EL (cell line): ENCODE results near the gene BANF2.
"Not testable (repeated sequence)": the region's sequence is repeated elsewhere in the genome, so short reads cannot be mapped to it uniquely, and the experiment has no call there.

Source experiments
- DNase-seq: peaks from one replicate; pipeline ENCODE4 v3.0.0-alpha.2; 2016

BANF2 gene

DNA sequence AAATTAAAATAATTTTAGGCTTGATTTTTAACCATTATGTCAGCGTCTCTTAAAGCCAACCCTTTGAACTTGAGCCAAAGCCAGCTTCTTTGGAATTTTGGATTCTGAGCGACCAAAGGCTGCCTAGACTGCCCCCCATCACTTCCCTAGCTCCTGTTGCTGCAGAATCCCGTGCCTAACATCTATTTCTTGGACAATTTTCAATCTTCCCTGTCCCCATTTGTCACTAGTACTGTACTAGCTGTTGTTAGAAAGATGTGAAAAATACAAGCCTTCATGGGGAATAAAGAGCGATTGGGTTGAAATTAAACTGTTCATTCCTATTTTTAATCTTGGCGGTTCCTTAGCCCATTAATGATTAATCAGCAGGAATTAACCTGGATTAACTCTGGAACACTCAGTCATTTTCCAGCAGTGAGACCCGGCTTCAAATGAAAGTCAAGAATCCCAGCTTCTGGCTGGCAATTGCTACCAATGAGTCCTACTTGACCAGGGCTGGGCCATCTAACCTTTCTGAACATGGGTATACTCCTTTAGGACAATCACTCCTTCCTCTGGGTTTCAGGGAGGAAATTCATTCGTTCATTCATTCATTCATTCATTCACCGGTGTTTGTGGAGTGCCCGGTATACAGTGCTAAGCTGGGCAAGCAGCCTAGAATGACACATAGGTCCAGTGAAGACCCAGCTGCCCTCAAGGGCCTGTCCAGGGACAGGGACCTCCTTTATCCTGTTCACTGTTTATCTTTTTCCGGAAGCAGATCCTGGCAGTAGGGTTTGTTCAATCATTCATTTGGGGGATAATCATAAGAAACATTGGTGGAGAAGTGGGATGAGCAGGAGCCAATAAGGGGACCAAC is 16.3 kb upstream of the BANF2 start:
- no peak for DNase-seq

GRCh38 chr20:17684077-17684888 is 15.5 kb upstream of the BANF2 start:
- no peak for DNase-seq

- DNase-seq, result no peak
Observed at GRCh38 chr20:17685168-17685567, 14.6 kb upstream of the BANF2 start.

DNA sequence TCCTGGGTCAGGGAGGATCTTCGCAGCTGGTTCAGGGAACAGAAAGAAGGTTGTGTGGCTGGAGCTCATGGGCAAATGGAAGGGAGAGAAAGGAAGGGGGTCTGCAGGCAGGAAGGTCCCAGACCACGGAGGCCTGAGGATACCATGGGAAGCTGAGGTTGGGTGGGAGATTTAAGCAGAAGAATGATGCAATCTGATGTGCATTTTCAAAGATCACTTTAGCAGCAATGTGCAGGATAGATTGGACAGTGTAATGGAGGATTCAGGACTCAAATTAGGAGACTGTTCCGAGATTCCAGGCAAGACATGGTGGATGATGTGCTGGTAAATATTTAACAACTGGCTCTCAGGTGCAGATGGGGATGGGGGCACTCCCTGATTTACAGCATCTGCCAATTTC is 12.0 kb upstream of the BANF2 start:
- no peak for DNase-seq

DNA sequence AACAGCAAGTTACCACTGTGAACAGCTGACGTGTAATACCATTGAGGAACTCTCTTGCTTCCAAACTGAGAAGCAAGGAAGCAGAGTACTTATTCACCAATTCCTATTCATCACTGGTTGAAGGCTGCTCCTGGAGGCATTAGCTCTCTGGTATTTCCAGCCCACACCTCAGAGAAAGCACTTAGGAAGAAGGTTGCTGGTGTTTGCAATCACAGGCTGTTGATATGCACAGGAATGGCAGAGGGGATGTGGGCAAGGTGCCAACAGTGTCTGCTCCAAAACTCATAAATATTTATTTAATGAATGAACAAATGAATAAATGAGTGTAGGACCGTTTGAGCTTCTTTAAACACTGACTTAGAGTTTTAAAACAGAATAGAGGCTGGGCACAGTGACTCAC is 10.8 kb upstream of the BANF2 start:
- no peak for DNase-seq

DNA sequence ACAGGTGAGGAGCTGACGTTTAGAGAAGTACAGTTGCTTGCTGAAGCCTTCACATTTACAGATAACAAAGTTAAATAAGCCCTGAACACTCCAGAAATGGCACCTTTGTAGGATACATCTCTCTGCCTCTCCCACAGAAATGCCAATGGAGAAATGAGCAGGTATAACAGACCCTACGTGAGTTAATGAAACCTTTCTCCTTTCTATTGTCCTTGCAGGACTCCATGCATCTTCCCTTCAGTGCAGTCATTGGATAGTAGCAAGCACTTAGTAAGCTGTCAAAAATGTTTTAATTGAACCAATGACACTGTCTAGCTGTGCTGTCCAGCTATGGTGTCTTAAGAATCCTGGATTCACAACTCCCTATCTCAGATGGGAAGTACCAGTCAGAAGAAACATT is 9.6 kb upstream of the BANF2 start:
- no peak for DNase-seq

DNA sequence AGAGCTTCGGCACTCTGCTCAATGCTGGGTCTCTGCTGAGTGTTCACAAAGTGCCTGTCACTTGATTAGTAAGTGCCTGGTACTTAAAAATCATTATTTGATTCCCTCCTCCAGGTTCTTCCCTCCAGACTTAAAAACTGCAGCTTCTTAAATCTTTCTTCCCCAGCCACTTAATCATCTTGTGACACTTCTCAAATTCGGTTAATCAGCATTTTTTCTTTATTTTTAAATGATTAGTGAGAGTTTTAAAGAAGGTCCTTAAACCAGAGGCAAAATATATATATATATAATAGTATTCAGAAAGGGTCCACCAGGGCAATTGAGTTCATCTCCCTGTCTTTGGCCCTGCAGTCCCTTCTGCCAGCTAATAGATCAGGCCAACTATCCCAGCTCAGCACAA is 8.0 kb upstream of the BANF2 start:
- no peak for DNase-seq

GRCh38 chr20:17693444-17694001 is 6.2 kb upstream of the BANF2 start:
- DNase-seq, result no peak

DNA sequence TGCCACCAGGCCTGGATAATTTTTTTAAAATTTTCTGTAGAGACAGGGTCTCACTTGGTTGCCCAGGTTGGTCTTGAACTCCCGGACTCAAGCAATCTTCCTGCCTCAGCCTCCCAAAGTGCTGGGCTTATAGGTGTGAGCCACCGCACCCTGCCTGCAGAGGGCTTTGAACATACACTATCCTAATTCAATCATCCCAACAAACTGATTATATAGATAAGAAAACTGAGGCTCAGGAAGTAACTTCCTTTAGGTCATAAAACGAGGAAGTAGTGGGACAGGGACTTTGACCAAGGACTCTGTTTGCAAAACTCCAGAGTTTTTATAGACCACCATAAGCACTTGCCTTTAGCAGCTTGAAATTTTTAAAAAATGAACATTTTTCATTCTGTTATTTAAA is 5.0 kb upstream of the BANF2 start:
- no peak for DNase-seq

- no peak for DNase-seq
Observed at GRCh38 chr20:17696287-17696686, 3.5 kb upstream of the BANF2 start.

DNA sequence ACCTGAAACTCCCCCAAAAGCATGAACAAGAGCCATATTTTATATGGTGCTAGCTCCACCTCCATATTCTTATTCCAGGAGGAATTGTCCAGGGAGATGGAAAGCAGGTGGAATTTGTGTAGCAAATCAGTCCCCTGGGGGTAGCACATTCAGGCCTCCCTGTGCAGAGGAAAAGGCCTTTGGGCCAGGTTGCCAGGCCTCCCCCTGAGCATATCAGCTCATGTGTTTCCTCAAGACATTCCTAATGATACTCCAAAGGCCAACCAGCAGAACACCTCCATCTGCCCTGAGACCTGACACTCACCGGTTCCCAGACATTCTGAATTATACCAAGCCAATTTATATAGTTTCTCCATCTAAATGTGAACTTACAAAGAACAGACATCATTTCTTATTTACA is 2.6 kb upstream of the BANF2 start:
- no peak for DNase-seq

DNA sequence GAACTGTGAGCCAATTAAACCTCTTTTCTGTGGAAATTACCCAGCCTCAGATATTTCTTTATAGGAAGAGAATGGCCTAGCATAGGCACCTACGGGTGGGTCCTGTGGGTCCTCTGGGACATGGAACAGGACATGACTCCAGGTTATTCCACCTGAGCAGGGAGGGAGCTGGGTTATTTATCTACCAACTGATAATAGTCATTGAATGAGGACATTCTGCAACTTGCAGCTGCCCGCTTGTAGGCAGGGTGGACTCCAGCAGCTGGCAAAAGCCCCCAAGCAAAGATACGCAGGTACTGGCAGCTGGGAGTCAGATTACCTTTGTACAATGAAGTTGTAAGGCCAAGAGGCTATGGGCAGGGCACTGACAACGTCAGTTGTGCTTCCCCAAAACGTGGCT is 1.4 kb upstream of the BANF2 start:
- DNase-seq, result no peak

DNA sequence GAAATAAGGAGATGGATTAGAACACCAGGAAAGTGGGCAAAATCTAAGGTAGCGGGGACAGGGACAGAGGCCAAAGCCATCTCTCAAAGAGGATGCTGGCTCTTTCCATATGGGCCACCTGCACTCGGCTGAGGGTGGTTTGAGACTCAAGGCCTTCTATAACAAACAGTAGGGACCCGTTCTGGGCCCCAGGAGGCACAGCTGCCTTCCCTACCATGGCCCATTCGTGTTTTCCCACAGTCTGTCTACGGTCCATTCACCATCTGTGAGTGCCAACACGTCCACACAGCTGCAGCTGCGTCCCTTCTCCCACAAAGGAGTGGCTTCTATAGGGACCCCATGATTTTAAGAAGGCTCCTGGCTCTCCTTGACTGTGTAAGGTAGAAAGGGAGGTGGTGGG is 871 bp downstream of the BANF2 start:
- no peak for DNase-seq

GRCh38 chr20:17701826-17702225 is 2.1 kb downstream of the BANF2 start:
- DNase-seq, result no peak

- DNase-seq, result no peak
Observed at GRCh38 chr20:17704589-17705317, 5.0 kb downstream of the BANF2 start.

DNA sequence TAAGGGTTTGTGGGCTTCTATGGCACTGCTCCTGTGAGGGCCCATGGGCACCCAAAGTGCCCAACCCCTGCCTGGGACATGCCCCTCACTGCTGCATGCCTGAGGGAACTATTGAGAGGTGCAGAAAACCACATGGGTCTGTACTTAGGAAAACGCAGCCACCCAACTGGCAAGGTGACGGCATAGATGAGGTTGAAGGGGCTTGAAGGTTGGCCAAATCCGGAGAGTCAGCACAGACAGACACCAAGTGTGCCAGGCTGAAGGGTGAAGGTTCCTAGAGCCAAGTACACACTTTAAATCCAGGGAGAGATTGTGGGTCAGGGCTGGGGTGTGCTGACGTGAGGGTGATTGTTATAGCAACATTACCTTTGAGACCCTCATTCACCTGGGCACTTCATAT is 6.2 kb downstream of the BANF2 start:
- DNase-seq, result no peak

DNA sequence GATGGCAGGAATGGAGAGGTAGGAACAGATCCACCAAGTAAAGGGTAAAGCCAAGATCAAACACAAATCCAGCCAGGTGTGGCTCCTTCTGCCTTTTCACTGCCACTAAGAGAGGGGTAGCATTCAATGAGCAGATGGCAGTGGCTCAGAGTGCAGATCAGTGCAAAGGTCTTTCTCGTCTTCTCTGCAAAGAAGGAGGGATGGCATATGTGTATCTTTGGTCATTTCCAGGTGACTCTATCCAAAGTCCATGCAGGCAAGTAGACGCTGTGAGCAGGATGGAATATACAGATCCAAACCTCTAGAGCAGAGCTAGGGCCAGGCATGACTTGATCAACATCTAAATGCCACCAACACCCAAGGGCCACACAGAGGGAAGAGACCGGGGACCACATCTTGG is 6.9 kb downstream of the BANF2 start:
- no peak for DNase-seq

- not testable (repeated sequence) for DNase-seq
Observed at GRCh38 chr20:17707951-17708350, 8.2 kb downstream of the BANF2 start.

GRCh38 chr20:17708675-17709360 is 9.1 kb downstream of the BANF2 start:
- no peak for DNase-seq

- no peak for DNase-seq
Observed at GRCh38 chr20:17709361-17710293, 9.9 kb downstream of the BANF2 start.
